ENCODE results near the gene CDS2.

- TF ChIP-seq POLR2A (IDR thresholded peaks at IDR 0.05), result no peak
- no peak for TF ChIP-seq CTCF (IDR thresholded peaks at IDR 0.05)
Observed at GRCh38 chr20:5207138-5207537, 80.3 kb downstream of the CDS2 start.
